Heart left ventricle (tissue), 13 donors: ENCODE data around the gene ATF6.

Source experiments
- POLR2A ChIP-seq, 2 donors: fragments of 450-650 bp; IDR thresholded peaks; one replicate each; pipeline ENCODE4 v1.6.1; 2017; ENCODE audit warnings: antibody characterized with exemption in 2 of 2, mild to moderate bottlenecking in 2 of 2, moderate library complexity in 2 of 2
- TF ChIP-seq, protein P1 (sequence below), 12 donors: fragments of 200-600 bp; sonication (generic) in 4 of 12; IDR thresholded peaks; one replicate each; pipeline versions ENCODE4 v1.5.0 to v1.8.0; 2018 to 2022; ENCODE audit warnings: antibody characterized with exemption in 12 of 12, mild to moderate bottlenecking in 5 of 12
- donor health status: ischemic (EF 13 %, LVEDD 7.1; RV severe dilation, severe dysfunction).
- donor health status: DM: no; HTN: yes; CAD: no.
- donor health status: DM: no; HTN: no; CAD: no.
- donor health status: ischemic (EF 25% LVEDD 6.9; RV normal size, moderate dysfunction).
- donor health status: ischemic (EF 25% LVEDD 5.7; RV mildly dilated, moderate dysfunction).
- donor health status: ischemic (EF 35%, LVEDD 5.7; RV mildly dilated, moderate dysfunction).
- donor health status: nonischemic (EF 11% LVEDD 7.7; RV severe dilation, severe dysfunction).
- donor health status: DM: yes; HTN: yes; CAD: no.
- donor health status: PGD.
- donor health status: ischemic (EF 29% LVEDD 5.4; RV normal size, mild dysfunction).
- donor health status: nonischemic (EF 23%, LVEDD 6.1; RV moderate dilation, normal function).

DNA sequence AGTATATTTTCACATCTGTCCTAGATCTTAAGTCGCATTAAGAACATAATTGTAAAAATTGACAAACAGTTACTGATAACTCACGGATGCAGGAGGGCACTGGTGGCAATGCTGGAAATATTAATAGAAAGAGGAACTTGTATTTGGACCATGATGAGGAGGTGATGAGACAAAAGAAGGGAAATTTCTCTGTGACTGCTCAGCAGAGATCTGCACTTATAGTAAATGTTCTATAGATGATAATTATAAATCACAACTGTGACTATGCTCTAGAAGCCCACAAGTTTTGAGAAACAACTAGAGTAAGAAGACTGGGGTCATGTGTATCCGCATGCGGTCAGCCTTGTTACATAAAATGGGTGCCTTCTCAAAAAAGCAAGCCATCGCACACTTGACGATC lies 25.2 kb upstream of the ATF6 start:
- no peak for TF ChIP-seq POLR2A (IDR thresholded peaks at IDR 0.05)
- TF ChIP-seq, protein P1, sequence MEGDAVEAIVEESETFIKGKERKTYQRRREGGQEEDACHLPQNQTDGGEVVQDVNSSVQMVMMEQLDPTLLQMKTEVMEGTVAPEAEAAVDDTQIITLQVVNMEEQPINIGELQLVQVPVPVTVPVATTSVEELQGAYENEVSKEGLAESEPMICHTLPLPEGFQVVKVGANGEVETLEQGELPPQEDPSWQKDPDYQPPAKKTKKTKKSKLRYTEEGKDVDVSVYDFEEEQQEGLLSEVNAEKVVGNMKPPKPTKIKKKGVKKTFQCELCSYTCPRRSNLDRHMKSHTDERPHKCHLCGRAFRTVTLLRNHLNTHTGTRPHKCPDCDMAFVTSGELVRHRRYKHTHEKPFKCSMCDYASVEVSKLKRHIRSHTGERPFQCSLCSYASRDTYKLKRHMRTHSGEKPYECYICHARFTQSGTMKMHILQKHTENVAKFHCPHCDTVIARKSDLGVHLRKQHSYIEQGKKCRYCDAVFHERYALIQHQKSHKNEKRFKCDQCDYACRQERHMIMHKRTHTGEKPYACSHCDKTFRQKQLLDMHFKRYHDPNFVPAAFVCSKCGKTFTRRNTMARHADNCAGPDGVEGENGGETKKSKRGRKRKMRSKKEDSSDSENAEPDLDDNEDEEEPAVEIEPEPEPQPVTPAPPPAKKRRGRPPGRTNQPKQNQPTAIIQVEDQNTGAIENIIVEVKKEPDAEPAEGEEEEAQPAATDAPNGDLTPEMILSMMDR (IDR thresholded peaks at IDR 0.05), result no peak
